Psoas muscle (tissue), 8 donors: ENCODE measurements around the gene SNAPC4. TPM values are rescaled to one million over a fixed set of nuclear protein-coding genes. Genes with fewer than 3 reads are reported as not detected.

Experiments used
- ATAC-seq, 4 donors: fragments of 200-7000 bp; cut with Tn5 transposase; one replicate each; pipeline ENCODE4 v1.9.1; 2020; ENCODE audit warnings: moderate library complexity in 3 of 4, mild to moderate bottlenecking in 2 of 4
- DNase-seq, 2 donors: peaks; one replicate each; pipeline ENCODE4 v3.0.0-alpha.2; 2020
- H3K27ac ChIP-seq: fragments of 200-600 bp; one replicate; pipeline ENCODE4 v1.8.0; 2022
- H3K27me3 ChIP-seq, 3 donors: fragments of 200-600 bp in 1 of 3; one replicate each; pipeline versions ENCODE4 v1.6.1 to v1.8.0; 2013 to 2022; ENCODE audit warnings: low read length in 2 of 3, mild to moderate bottlenecking in 2 of 3, moderate library complexity in 1 of 3; ENCODE audit not compliant: insufficient read depth in 3 of 3
- H3K36me3 ChIP-seq, 2 donors: fragments of 200-600 bp in 1 of 2; one replicate each; pipeline versions ENCODE4 v1.6.1 to v1.8.0; 2013 to 2022; ENCODE audit warnings: low read depth in 1 of 2, mild to moderate bottlenecking in 1 of 2, moderate library complexity in 1 of 2; ENCODE audit not compliant: insufficient read depth in 1 of 2
- H3K4me1 ChIP-seq: fragments of 200-600 bp; one replicate; pipeline ENCODE4 v1.8.0; 2022
- H3K4me3 ChIP-seq: fragments of 200-600 bp; one replicate; pipeline ENCODE4 v1.8.0; 2022; ENCODE audit warnings: mild to moderate bottlenecking
- H3K9me3 ChIP-seq: fragments of 200-600 bp; one replicate; pipeline ENCODE4 v1.8.0; 2022
- CTCF ChIP-seq: fragments of 200-600 bp; IDR thresholded peaks from one replicate; pipeline ENCODE4 v1.8.0; 2022; ENCODE audit warnings: antibody characterized with exemption
- WGBS, 3 donors: extraction: QIAGEN DNeasy Blood & Tissue Kit; methylation state at CpG; one replicate each; pipeline versions ENCODE4 v1.1.6 to v1.1.7; 2013; 5-methylcytosine and 5-hydroxymethylcytosine counted together
- intact Hi-C, 2 donors: fragments of 100-400 bp; cut with DNase I; formaldehyde crosslinking; loops; one replicate each; pipeline versions ENCODE4 v1.11.0 to v1.14.2; 2022
- polyA plus RNA-seq, 3 donors: library from polyadenylated mRNA; stranded (reverse); fragments of 200-250 nt; gene quantifications; one replicate each; pipeline ENCODE4 v1.2.3, GENCODE V29; 2013
- total RNA-seq, 4 donors: library from RNA; stranded (reverse); fragmentation: NEBNext Ultra II Directional in 2 of 4; extraction: Animal tissue kit (Norgen Biotek cat#: 25700) in 2 of 4; gene quantifications; one replicate each; pipeline versions ENCODE4 v1.2.1 to v1.2.4, GENCODE V29; 2021 to 2023
- donor health status: healthy with polysubstance abuse.
- donor health status: DM: no; HTN: no; CAD: no; lungs with moderate emphysema.
- donor health status: Bipolar disorder and iron deficiency.
- donor health status: healthy.
- donor health status: DM: yes; HTN: yes; CAD: no.
- donor health status: DM: no; HTN: no; CAD: no.
- donor health status: DM: no; HTN: no; CAD: no.
- donor health status: DM: yes; HTN: yes; CAD: no.

Gene SNAPC4
- total and polyA plus RNA-seq, 7 donors = 3.1 to 6.5 (median 4.6) TPM

- no peaks in the 10 kb centered on the region for H3K9me3 ChIP-seq
- H3K4me1 ChIP-seq = peaks cover 12% of the 10 kb centered on the region
- no peak overlapping the region for H3K4me3 ChIP-seq
- peaks cover 0 to 6% of the 10 kb centered on the region in 2 donors for H3K36me3 ChIP-seq
- intact Hi-C loops = no loop called here
- no peak for ATAC-seq
- H3K27ac ChIP-seq = no peak overlapping the region
- TF ChIP-seq CTCF = no peak
- 75 to 77% (median 77%) methylated on average over 36 to 38 of the region's 38 CpGs for WGBS, 3 donors
- no peak for DNase-seq
- no peaks in the 10 kb centered on the region for H3K27me3 ChIP-seq
Measured at GRCh38 chr9:136359774-136360718, 39.9 kb downstream of the SNAPC4 start.

- no peak for DNase-seq
- no peaks in the 10 kb centered on the region for H3K27me3 ChIP-seq
- peaks cover 0 to 6% of the 10 kb centered on the region in 2 donors for H3K36me3 ChIP-seq
- intact Hi-C loops = no loop called here
- H3K9me3 ChIP-seq = no peaks in the 10 kb centered on the region
- peaks cover 7% of the 10 kb centered on the region for H3K4me1 ChIP-seq
- ATAC-seq = no peak
- TF ChIP-seq CTCF = no peak
- H3K4me3 ChIP-seq = no peak overlapping the region
- WGBS, 3 donors = 46 to 57% (median 47%) methylated on average over 2 of the region's 2 CpGs
- no peak overlapping the region for H3K27ac ChIP-seq
Measured at GRCh38 chr9:136358888-136359287, 41.1 kb downstream of the SNAPC4 start.

- ATAC-seq (no peak), DNase-seq (no peak)
- peaks cover 0 to 6% of the 10 kb centered on the region in 2 donors for H3K36me3 ChIP-seq
- intact Hi-C loops = no loop called here
- H3K4me3 ChIP-seq = no peak overlapping the region
- TF ChIP-seq CTCF = no peak
- no peaks in the 10 kb centered on the region for H3K27me3 ChIP-seq
- peaks cover 6% of the 10 kb centered on the region for H3K4me1 ChIP-seq
- WGBS, 3 donors = 82 to 87% (median 83%) methylated on average over 22 to 29 of the region's 29 CpGs
- H3K27ac ChIP-seq = no peak overlapping the region
- H3K9me3 ChIP-seq = no peaks in the 10 kb centered on the region
Measured at GRCh38 chr9:136358016-136358415, 42.0 kb downstream of the SNAPC4 start.

- ATAC-seq = no peak
- intact Hi-C loops = no loop called here
- Histone ChIP-seq H3K9me3 (no peaks in the 10 kb centered on the region), H3K4me3 (no peak overlapping the region), H3K27me3 (no peaks in the 10 kb centered on the region), H3K27ac (no peak overlapping the region), H3K36me3 (peaks cover 0 to 6% of the 10 kb centered on the region in 2 donors), H3K4me1 (no peaks in the 10 kb centered on the region)
- TF ChIP-seq CTCF = no peak
- DNase-seq = no peak
- WGBS, 3 donors = 82 to 86% (median 85%) methylated on average over 22 of the region's 22 CpGs
Measured at GRCh38 chr9:136357202-136357725, 42.7 kb downstream of the SNAPC4 start.
